Uterus (tissue), 4 donors: ENCODE measurements around the gene UGT1A1. TPM values are rescaled to one million over a fixed set of nuclear protein-coding genes. Genes with fewer than 3 reads are reported as not detected.

Experiments
- DNase-seq, 2 donors: peaks; one replicate each; pipeline ENCODE4 v3.0.0-alpha.2; 2019 to 2020
- H3K27ac ChIP-seq, 2 donors: fragments of 200-600 bp; sonication (generic); 1 replicate in 1 of 2; 2 replicates in 1 of 2; pipeline ENCODE4 v1.5.1; 2016 to 2018
- H3K27me3 ChIP-seq, 2 donors: fragments of 200-600 bp; sonication (generic); one replicate each; pipeline ENCODE4 v1.5.1; 2018 to 2019; ENCODE audit warnings: control low read depth in 1 of 2
- H3K36me3 ChIP-seq, 2 donors: fragments of 200-600 bp; sonication (generic); one replicate each; pipeline ENCODE4 v1.5.1; 2019; ENCODE audit warnings: control low read depth in 1 of 2
- H3K4me1 ChIP-seq, 2 donors: fragments of 200-600 bp; sonication (generic); one replicate each; pipeline ENCODE4 v1.5.1; 2018 to 2019; ENCODE audit warnings: control low read depth in 1 of 2
- H3K4me3 ChIP-seq, 2 donors: fragments of 200-600 bp; sonication (generic); 1 replicate in 1 of 2; 2 replicates in 1 of 2; pipeline ENCODE4 v1.5.1; 2018 to 2019; ENCODE audit warnings: mild to moderate bottlenecking in 1 of 2
- H3K9me3 ChIP-seq, 2 donors: fragments of 200-600 bp; sonication (generic); one replicate each; pipeline ENCODE4 v1.5.1; 2019; ENCODE audit warnings: control low read depth in 1 of 2
- POLR2A ChIP-seq, 2 donors: fragments of 450-650 bp; IDR thresholded peaks; one replicate each; pipeline ENCODE4 v1.6.1; 2016; ENCODE audit warnings: antibody characterized with exemption in 2 of 2, mild to moderate bottlenecking in 1 of 2, moderate library complexity in 1 of 2
- intact Hi-C: fragments of 100-400 bp; cut with DNase I; formaldehyde crosslinking; loops from one replicate; pipeline ENCODE4 v1.15.1; 2023; ENCODE audit warnings: low total_unique reads
- total RNA-seq, 4 donors: library from RNA; depleted of rRNA in 3 of 4; stranded (reverse); fragments of >200 nt in 3 of 4; gene quantifications; one replicate each; pipeline versions ENCODE4 v1.1.0 to v1.2.4, GENCODE V29; 2014 to 2023
- TF ChIP-seq, protein P1 (sequence below), 4 experiments: fragments of 200-600 bp in 2 of 4; fragments of 450-650 bp in 2 of 4; sonication (generic) in 2 of 4; IDR thresholded peaks; one replicate each; pipeline ENCODE4 v1.5.1; 2016 to 2019; ENCODE audit warnings: antibody characterized with exemption in 4 of 4, mild to moderate bottlenecking in 2 of 4, moderate library complexity in 1 of 4
- donor health status: DM: yes; HTN: yes; CAD: no.

UGT1A1 gene
- total RNA-seq, 4 donors from 2014 or later, result not detected

DNA sequence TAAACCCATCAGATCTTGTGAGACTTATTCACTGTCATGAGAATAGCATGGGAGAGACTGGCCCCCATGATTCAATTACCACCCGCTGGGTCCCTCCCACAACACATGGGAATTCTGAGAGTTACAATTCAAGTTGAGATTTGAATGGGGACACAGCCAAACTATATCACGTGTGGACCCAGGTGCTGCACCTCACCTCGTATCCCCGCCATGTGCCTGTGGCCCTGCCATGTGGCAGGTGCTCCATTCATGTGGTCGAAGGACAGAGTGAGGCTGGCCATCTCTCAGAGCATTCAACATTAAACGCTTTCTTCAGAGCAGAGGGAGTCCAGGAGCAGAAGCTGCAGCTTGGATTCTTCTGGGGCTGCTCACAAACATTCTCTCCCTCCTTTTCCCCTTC is 50.3 kb downstream of the UGT1A1 start:
- no peaks in the 10 kb centered on the region for H3K36me3 ChIP-seq
- TF ChIP-seq POLR2A (IDR thresholded peaks at IDR 0.05), result no peak
- TF ChIP-seq, protein P1, sequence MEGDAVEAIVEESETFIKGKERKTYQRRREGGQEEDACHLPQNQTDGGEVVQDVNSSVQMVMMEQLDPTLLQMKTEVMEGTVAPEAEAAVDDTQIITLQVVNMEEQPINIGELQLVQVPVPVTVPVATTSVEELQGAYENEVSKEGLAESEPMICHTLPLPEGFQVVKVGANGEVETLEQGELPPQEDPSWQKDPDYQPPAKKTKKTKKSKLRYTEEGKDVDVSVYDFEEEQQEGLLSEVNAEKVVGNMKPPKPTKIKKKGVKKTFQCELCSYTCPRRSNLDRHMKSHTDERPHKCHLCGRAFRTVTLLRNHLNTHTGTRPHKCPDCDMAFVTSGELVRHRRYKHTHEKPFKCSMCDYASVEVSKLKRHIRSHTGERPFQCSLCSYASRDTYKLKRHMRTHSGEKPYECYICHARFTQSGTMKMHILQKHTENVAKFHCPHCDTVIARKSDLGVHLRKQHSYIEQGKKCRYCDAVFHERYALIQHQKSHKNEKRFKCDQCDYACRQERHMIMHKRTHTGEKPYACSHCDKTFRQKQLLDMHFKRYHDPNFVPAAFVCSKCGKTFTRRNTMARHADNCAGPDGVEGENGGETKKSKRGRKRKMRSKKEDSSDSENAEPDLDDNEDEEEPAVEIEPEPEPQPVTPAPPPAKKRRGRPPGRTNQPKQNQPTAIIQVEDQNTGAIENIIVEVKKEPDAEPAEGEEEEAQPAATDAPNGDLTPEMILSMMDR (IDR thresholded peaks at IDR 0.05), result no peak
- intact Hi-C loops, result no loop called here
- no peaks in the 10 kb centered on the region for H3K9me3 ChIP-seq
- no peak overlapping the region for H3K27ac ChIP-seq
- no peaks in the 10 kb centered on the region for H3K4me1 ChIP-seq
- H3K27me3 ChIP-seq, result no peaks in the 10 kb centered on the region
- H3K4me3 ChIP-seq, result no peak overlapping the region
- DNase-seq, result no peak

DNA sequence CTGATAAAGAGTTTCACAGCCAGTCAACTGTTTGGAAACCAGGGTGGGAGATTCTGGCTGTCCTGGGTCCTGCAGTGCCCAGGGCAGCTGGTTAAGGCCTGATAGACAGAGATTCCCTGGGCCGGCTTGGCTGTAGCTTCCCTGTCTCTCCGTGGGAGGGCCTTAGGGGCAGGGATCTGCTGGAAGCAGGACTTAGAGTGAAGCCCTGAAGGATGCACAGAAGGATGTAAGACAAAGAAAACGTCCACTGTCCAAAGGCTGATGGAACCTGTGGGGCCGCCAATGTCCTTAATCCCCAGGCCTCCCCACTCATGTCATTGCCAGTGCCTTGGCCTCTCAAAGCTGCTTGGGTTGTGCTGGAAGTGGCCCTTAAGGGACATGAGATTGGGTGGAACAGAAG is 51.0 kb downstream of the UGT1A1 start:
- DNase-seq, result no peak
- intact Hi-C loops, result no loop called here
- H3K4me3 ChIP-seq, result no peak overlapping the region

DNA sequence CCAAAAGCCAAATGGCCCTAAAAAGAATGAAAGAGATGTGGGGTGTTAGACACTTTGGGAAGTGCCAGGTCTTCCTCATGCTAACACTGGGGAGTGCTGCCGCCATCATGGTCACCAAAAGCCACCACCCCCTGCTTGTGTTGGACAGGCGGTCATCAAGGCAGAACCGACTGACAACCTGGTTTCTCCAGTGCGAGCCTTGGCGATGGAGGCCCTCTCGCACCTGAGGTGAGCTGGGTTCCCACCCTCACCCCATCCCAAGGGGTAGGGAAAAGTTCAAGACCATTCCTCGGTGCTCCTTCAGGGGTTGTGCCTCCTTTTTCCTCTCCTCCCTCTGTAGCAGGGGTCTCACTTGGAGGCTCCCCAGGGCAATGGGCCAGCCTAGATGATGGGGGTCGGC is 51.7 kb downstream of the UGT1A1 start:
- no peak overlapping the region for H3K4me3 ChIP-seq
- no peaks in the 10 kb centered on the region for H3K4me1 ChIP-seq
- no peak overlapping the region for H3K27ac ChIP-seq
- no peaks in the 10 kb centered on the region for H3K9me3 ChIP-seq
- intact Hi-C loops, result no loop called here
- DNase-seq, result no peak
- TF ChIP-seq, protein P1 (IDR thresholded peaks at IDR 0.05), result no peak
- no peak for TF ChIP-seq POLR2A (IDR thresholded peaks at IDR 0.05)
- no peaks in the 10 kb centered on the region for H3K36me3 ChIP-seq
- no peaks in the 10 kb centered on the region for H3K27me3 ChIP-seq

More for the DNA sequence above, 51.0 kb downstream of the UGT1A1 start:
- H3K27me3 ChIP-seq, result no peaks in the 10 kb centered on the region
- TF ChIP-seq, protein P1 (IDR thresholded peaks at IDR 0.05), result no peak
- no peak for TF ChIP-seq POLR2A (IDR thresholded peaks at IDR 0.05)
- no peaks in the 10 kb centered on the region for H3K36me3 ChIP-seq
- no peaks in the 10 kb centered on the region for H3K4me1 ChIP-seq
- H3K27ac ChIP-seq, result no peak overlapping the region
- no peaks in the 10 kb centered on the region for H3K9me3 ChIP-seq

DNA sequence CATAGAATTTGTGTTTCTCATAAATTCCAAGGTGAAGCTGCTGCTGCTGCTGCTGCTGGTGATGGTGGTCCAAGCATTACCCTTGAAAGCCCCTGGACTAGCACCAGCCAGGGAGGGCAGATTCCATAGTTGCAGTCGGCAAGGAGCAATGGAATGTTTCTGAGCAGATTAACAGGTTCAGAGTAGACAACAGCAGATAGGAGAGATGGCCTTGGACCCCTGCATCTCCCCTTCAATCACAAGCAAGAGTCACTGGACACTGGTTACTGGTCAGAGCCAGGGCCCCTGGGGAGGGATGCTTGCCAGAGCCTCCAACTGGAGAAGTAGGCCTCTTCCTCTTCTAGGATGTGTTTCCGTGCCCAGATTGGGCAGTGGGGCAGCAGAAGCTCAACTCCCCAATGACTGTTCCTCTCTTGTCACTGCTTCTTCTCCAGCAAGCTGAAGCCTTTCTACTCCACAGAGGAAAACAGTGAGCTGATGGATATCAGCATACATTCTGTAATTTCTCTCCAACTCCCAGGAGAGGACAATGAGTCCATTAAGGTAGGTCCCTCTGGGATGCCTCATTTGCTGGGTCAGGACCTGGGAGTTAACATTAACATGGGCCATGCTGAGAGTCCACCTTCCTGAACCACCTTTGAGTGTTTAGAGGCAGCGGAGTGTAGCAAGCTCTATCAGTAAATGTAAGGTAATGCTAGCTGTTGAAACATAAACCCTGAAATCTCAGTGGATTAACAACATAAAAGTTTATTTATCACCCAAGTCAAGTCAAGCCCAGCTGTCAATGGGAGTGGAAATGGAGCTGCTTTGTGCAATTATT is 53.4 kb downstream of the UGT1A1 start:
- Histone ChIP-seq H3K4me1 (no peaks in the 10 kb centered on the region), H3K36me3 (no peaks in the 10 kb centered on the region), H3K27me3 (no peaks in the 10 kb centered on the region), H3K27ac (no peak overlapping the region), H3K9me3 (no peaks in the 10 kb centered on the region), H3K4me3 (no peak overlapping the region)
- intact Hi-C loops, result no loop called here
- TF ChIP-seq, protein P1 (IDR thresholded peaks at IDR 0.05), result no peak
- TF ChIP-seq POLR2A (IDR thresholded peaks at IDR 0.05), result no peak
- DNase-seq, result no peak

DNA sequence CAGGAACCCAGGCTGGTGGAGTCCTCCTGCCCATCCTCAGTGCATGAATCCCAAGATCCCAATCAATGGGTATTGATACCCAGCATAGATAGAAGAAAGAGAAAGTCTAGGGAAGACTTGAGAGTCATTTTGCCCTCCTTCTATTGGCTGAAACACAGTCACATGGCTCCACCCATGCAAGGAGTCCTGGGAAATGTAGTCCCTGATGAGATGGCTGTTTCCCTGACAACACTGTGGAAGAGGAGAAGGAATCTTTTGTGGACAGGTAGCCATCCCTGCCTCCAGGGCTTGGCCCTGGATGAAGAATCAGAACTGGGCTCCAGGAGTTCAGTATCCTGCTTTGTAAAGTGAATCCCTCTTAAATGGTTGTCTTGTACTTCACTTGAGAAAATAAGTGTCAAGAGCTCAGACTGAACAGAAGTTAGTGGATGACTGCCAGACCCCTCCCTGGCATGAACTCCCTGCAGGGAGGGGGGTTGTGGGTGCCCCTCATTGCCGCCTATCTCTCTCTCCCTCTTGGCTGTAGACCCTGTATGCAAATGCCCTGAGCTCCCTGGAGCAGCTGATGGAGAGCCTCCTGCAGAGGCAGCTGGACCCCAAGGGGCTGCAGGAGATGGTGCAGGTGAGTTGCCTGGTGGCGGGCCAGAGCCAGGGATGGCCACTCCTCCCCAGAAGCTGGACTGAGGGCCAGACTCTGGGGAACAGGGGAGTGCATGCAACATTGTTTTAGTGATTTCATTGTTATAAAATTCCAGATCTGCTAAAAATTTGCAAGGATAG is 54.2 kb downstream of the UGT1A1 start:
- Histone ChIP-seq H3K27ac (no peak overlapping the region), H3K27me3 (no peaks in the 10 kb centered on the region), H3K9me3 (no peaks in the 10 kb centered on the region), H3K36me3 (no peaks in the 10 kb centered on the region), H3K4me3 (no peak overlapping the region), H3K4me1 (no peaks in the 10 kb centered on the region)
- intact Hi-C loops, result no loop called here
- peak in 1 of 2 donors; percentile 1 for DNase-seq
- TF ChIP-seq, protein P1 (IDR thresholded peaks at IDR 0.05), result no peak
- no peak for TF ChIP-seq POLR2A (IDR thresholded peaks at IDR 0.05)
